NK-92 (cell line): ENCODE data around the gene PTPN14.
"Not testable (repeated sequence)": the region's sequence is repeated elsewhere in the genome, so short reads cannot be mapped to it uniquely, and the experiment has no call there.

ENCODE experiments used
- DNase-seq: peaks from one replicate; lab custom pipeline; 2025; ENCODE audit not compliant: unreplicated experiment; lab: John Stamatoyannopoulos, UW

The PTPN14 gene

GRCh38 chr1:214404571-214405213 is 146.7 kb downstream of the PTPN14 start:
- DNase-seq: no peak

- no peak for DNase-seq
Observed at GRCh38 chr1:214404154-214404553, 147.2 kb downstream of the PTPN14 start.

- no peak for DNase-seq
Observed at GRCh38 chr1:214403431-214403830, 148.0 kb downstream of the PTPN14 start.

GRCh38 chr1:214402613-214403083 is 148.8 kb downstream of the PTPN14 start:
- DNase-seq: no peak

GRCh38 chr1:214401666-214402065 is 149.7 kb downstream of the PTPN14 start:
- no peak for DNase-seq

- no peak for DNase-seq
Observed at GRCh38 chr1:214400131-214400530, 151.3 kb downstream of the PTPN14 start.

- DNase-seq: no peak
Observed at GRCh38 chr1:214398490-214398889, 152.9 kb downstream of the PTPN14 start.

- DNase-seq: no peak
Observed at GRCh38 chr1:214397497-214397896, 153.9 kb downstream of the PTPN14 start.

- no peak for DNase-seq
Observed at GRCh38 chr1:214396330-214396729, 155.1 kb downstream of the PTPN14 start.

GRCh38 chr1:214394569-214394968 is 156.8 kb downstream of the PTPN14 start:
- not testable (repeated sequence) for DNase-seq

GRCh38 chr1:214393086-214393485 is 158.3 kb downstream of the PTPN14 start:
- no peak for DNase-seq

GRCh38 chr1:214391873-214392645 is 159.3 kb downstream of the PTPN14 start:
- DNase-seq: no peak

GRCh38 chr1:214389734-214390133 is 161.7 kb downstream of the PTPN14 start:
- no peak for DNase-seq

GRCh38 chr1:214386747-214387146 is 164.7 kb downstream of the PTPN14 start:
- no peak for DNase-seq

GRCh38 chr1:214386333-214386732 is 165.1 kb downstream of the PTPN14 start:
- DNase-seq: no peak

- DNase-seq: no peak
Observed at GRCh38 chr1:214385428-214385827, 166.0 kb downstream of the PTPN14 start.

- no peak for DNase-seq
Observed at GRCh38 chr1:214384373-214385079, 166.9 kb downstream of the PTPN14 start.

GRCh38 chr1:214383381-214384372 is 167.7 kb downstream of the PTPN14 start:
- no peak for DNase-seq

GRCh38 chr1:214380986-214381695 is 170.3 kb downstream of the PTPN14 start:
- DNase-seq: no peak

GRCh38 chr1:214380396-214380795 is 171.0 kb downstream of the PTPN14 start:
- no peak for DNase-seq
